HepG2 (cell line): ENCODE results near the gene CCNT2. TPM values are rescaled to one million over a fixed set of nuclear protein-coding genes. Genes with fewer than 3 reads are reported as not detected.
"Not testable (repeated sequence)": the region's sequence is repeated elsewhere in the genome, so short reads cannot be mapped to it uniquely, and the experiment has no call there.

Source experiments
- ATAC-seq: fragments of 200-7000 bp; cut with Tn5 transposase; 3 replicates; pipeline ENCODE4 v1.9.1; 2020; ENCODE audit warnings: mild to moderate bottlenecking, moderate library complexity
- BruUV-seq: library from RNA; stranded (reverse); fragments of 400-500 nt; replicated peaks from 2 replicates; lab custom pipeline; 2021; lab: Mats Ljungman, UMichigan
- CTCF ChIA-PET: fragments of 300-600 bp; formaldehyde crosslinking; extraction: SDS; loops from one replicate; lab custom pipeline; 2021; ENCODE audit warnings: low total read pairs, inconsistent platforms, low intra/inter-chr PET ratio; lab: Yijun Ruan, JAX
- POLR2A ChIA-PET: fragments of 350-600 bp; sonication (Branson Sonifier 250); formaldehyde crosslinking; loops from one replicate; lab custom pipeline; 2020; ENCODE audit warnings: antibody characterized with exemption, inconsistent platforms; lab: Yijun Ruan, JAX
- DNase-seq: peaks from one replicate; pipeline ENCODE4 v3.0.0-alpha.2; 2015; ENCODE audit warnings: low spot score
- FAIRE-seq: peaks from 3 replicates; lab custom pipeline; 2011; peaks lifted over from hg19 to GRCh38; lab: Jason Lieb, UNC
- H2AFZ ChIP-seq: one replicate; pipeline ENCODE4 v1.6.1; 2011; ENCODE audit warnings: low read length, inconsistent platforms
- H3K27ac ChIP-seq: fragments of 300-600 bp; 3 replicates; pipeline ENCODE4 v1.8.0; 2011; ENCODE audit warnings: mixed run types, mild to moderate bottlenecking, mixed read lengths, low read length, inconsistent platforms; ENCODE audit not compliant: insufficient read depth; ENCODE audit errors: extremely low read length
- H3K27me3 ChIP-seq, 2 experiments: fragments of 200-600 bp in 1 of 2; 2 replicates in 1 of 2; 3 replicates in 1 of 2; pipeline versions ENCODE4 v1.6.0 to v1.8.0; 2011; ENCODE audit warnings: low read length in 2 of 2, mild to moderate bottlenecking in 2 of 2, moderate library complexity in 2 of 2, inconsistent platforms in 1 of 2; ENCODE audit not compliant: insufficient read depth in 2 of 2, control insufficient read depth in 1 of 2
- H3K36me3 ChIP-seq, 2 experiments: fragments of 200-600 bp in 1 of 2; replicated peaks in 1 of 2; 2 replicates in 1 of 2; 3 replicates in 1 of 2; pipeline versions ENCODE4 v1.5.1 to v1.8.0; 2011; ENCODE audit warnings: low read length in 2 of 2, inconsistent platforms in 1 of 2; ENCODE audit not compliant: insufficient read depth in 2 of 2, control insufficient read depth in 1 of 2
- H3K4me1 ChIP-seq: 2 replicates; pipeline ENCODE4 v1.5.1; 2012; ENCODE audit warnings: low read length, inconsistent platforms; ENCODE audit not compliant: insufficient read depth
- H3K4me2 ChIP-seq: 2 replicates; pipeline ENCODE4 v1.6.0; 2011; ENCODE audit warnings: low read depth, low read length, inconsistent platforms
- H3K4me3 ChIP-seq, 3 experiments: fragments of 200-600 bp in 1 of 3; sonication (generic), shearing (Covaris generic) in 1 of 3; replicated peaks in 1 of 3; 2 replicates each; pipeline ENCODE4 v1.5.1; 2011 to 2016; ENCODE audit warnings: low read length in 3 of 3, inconsistent platforms in 2 of 3, low read depth in 2 of 3, mild to moderate bottlenecking in 2 of 3, control low read depth in 1 of 3, mixed read lengths in 1 of 3; ENCODE audit not compliant: insufficient read depth in 1 of 3
- H3K79me2 ChIP-seq: one replicate; pipeline ENCODE4 v1.6.1; 2011; ENCODE audit warnings: low read length, inconsistent platforms; ENCODE audit not compliant: insufficient read depth
- H3K9ac ChIP-seq: 2 replicates; pipeline ENCODE4 v1.6.0; 2011; ENCODE audit warnings: mild to moderate bottlenecking, low read depth, low read length, inconsistent platforms; ENCODE audit not compliant: insufficient read depth
- H3K9me3 ChIP-seq: 2 replicates; pipeline ENCODE4 v1.5.1; 2012; ENCODE audit warnings: mild to moderate bottlenecking, low read length
- H4K20me1 ChIP-seq: 2 replicates; pipeline ENCODE4 v1.6.0; 2011; ENCODE audit warnings: inconsistent platforms, mild to moderate bottlenecking, low read length, moderate library complexity; ENCODE audit not compliant: insufficient read depth
- CBX2 ChIP-seq, 2 experiments: fragments of 200-600 bp in 1 of 2; sonication (generic); formaldehyde crosslinking in 1 of 2; IDR thresholded peaks; 2 replicates each; pipeline versions ENCODE4 v1.7.0 to v1.8.1; 2018 to 2022; ENCODE audit warnings: low read depth in 2 of 2, low read length in 1 of 2, mild to moderate bottlenecking in 1 of 2, missing genetic modification reagents in 1 of 2
- CREM ChIP-seq, 2 experiments: sonication (generic) in 1 of 2; formaldehyde crosslinking in 1 of 2; IDR thresholded peaks; 2 replicates each; pipeline versions ENCODE4 v1.4.0 to v1.6.1; 2016 to 2020; ENCODE audit warnings: antibody characterized with exemption in 1 of 2, mild to moderate bottlenecking in 1 of 2, missing genetic modification reagents in 1 of 2
- HIC2 ChIP-seq: sonication (generic); formaldehyde crosslinking; IDR thresholded peaks from 2 replicates; pipeline ENCODE4 v1.9.0; 2022; ENCODE audit warnings: low read depth, missing genetic modification reagents
- PCBP2 ChIP-seq: fragments of 200-400 bp; formaldehyde crosslinking; optimal IDR thresholded peaks from 2 replicates; pipeline ENCODE3; 2018; ENCODE audit warnings: low read length, low read depth; ENCODE audit not compliant: poor library complexity, severe bottlenecking
- ZBTB33 ChIP-seq: sonication (generic); formaldehyde crosslinking; IDR thresholded peaks from 2 replicates; pipeline ENCODE4 v1.4.0; 2020; ENCODE audit warnings: missing genetic modification reagents
- ZNF121 ChIP-seq: sonication (generic); formaldehyde crosslinking; IDR thresholded peaks from 2 replicates; pipeline ENCODE4 v1.5.0; 2020; ENCODE audit warnings: mild to moderate bottlenecking, missing genetic modification reagents
- ZNF883 ChIP-seq: sonication (generic); formaldehyde crosslinking; IDR thresholded peaks from 2 replicates; pipeline ENCODE4 v1.5.1; 2020; ENCODE audit warnings: mild to moderate bottlenecking, missing genetic modification reagents; ENCODE audit errors: not compliant biosample characterization
- WGBS: methylation state at CpG from one replicate; pipeline ENCODE4 v1.1.6; 2017; ENCODE audit warnings: low lambda C conversion rate; 5-methylcytosine and 5-hydroxymethylcytosine counted together
- in situ Hi-C: cut with HindIII; loops from 2 replicates; pipeline ENCODE4 v1.10.0; 2017; ENCODE audit warnings: low pct_unique_long_range_greater_than_20kb; ENCODE audit not compliant: extremely low pct_ligation_motif_present
- intact Hi-C: fragments of 100-400 bp; cut with micrococcal nuclease; formaldehyde crosslinking; loops from one replicate; pipeline ENCODE4 v1.10.0; 2022; ENCODE audit not compliant: unreplicated experiment
- polyA plus RNA-seq, 8 experiments: library from polyadenylated mRNA; depleted of rRNA in 3 of 8; stranded (reverse) in 7 of 8; unstranded in 1 of 8; fragments of >200 nt; fragmentation: Illumina TruSeq in 4 of 8; extraction: Trizol in 4 of 8; gene quantifications; 2 replicates each; pipeline versions ENCODE4 v1.2.1 to v1.2.3, GENCODE V29; 2011 to 2016; ENCODE audit warnings: low read depth in 4 of 8, missing spikeins in 1 of 8, mixed read lengths in 1 of 8; ENCODE audit not compliant: insufficient read depth in 1 of 8
- total RNA-seq, 5 experiments: library from RNA; depleted of rRNA; stranded (reverse); fragments of >200 nt; fragmentation: Illumina TruSeq; extraction: Trizol; gene quantifications; 2 replicates each; pipeline ENCODE4 v1.2.3, GENCODE V29; 2016; ENCODE audit warnings: low read depth in 1 of 5

Gene CCNT2
- total and polyA plus RNA-seq, 2 of the 13 experiments (the other 11 are each of a cell fraction or from before 2014, with no cell fraction given): 22.1 to 34.4 TPM

DNA sequence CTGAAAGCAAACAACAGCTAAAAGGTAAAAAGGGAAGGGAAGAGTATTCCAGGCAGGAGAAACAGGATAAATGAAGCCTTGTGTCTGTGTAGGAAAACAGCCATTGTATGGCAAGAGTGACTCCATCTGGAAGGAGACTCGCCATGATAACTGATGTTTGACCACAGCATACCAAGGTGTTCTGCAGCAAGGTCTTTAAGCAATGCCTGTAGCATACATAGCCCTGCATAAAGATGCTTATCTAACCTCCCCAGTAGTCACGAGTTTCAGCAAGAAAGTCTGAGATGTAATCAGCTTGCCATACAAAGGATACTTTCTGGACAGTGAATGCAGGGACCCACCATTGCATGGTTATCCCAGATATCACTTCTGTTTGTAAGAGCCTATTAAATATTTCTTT lies 11.9 kb upstream of the CCNT2 start:
- no peak overlapping the region for H3K4me2 ChIP-seq
- H3K27me3 ChIP-seq: no peaks in the 10 kb centered on the region
- no peaks in the 10 kb centered on the region for H3K36me3 ChIP-seq
- intact Hi-C loops: no loop called here
- in situ Hi-C loops: no loop called here
- H3K4me3 ChIP-seq: no peak overlapping the region
- ATAC-seq (no peak), DNase-seq (no peak), FAIRE-seq (no peak)
- no peak for TF ChIP-seq HIC2 (CRISPR knock-in tag)
- TF ChIP-seq PCBP2: no peak
- TF ChIP-seq ZNF883 (CRISPR knock-in tag): no peak
- no peak for TF ChIP-seq ZNF121 (CRISPR knock-in tag)
- TF ChIP-seq ZBTB33 (CRISPR knock-in tag): no peak
- TF ChIP-seq CBX2 (IDR thresholded peaks at IDR 0.05; ENCODE audit: low read depth, low read length): no peak
- no peak for TF ChIP-seq CBX2 (CRISPR knock-in tag; IDR thresholded peaks at IDR 0.05; ENCODE audit: low read depth)
- TF ChIP-seq CREM (IDR thresholded peaks at IDR 0.05): no peak
- TF ChIP-seq CREM (CRISPR knock-in tag; IDR thresholded peaks at IDR 0.05): no peak
- H2AFZ ChIP-seq: no peak overlapping the region
- 17% methylated on average over 2 of the region's 2 CpGs for WGBS
- CTCF ChIA-PET: no interaction called here
- H3K79me2 ChIP-seq: no peaks in the 10 kb centered on the region
- H3K9ac ChIP-seq: no peak overlapping the region
- no peaks in the 10 kb centered on the region for H3K9me3 ChIP-seq
- no peaks in the 10 kb centered on the region for H3K4me1 ChIP-seq
- POLR2A ChIA-PET: no interaction called here
- no peak overlapping the region for H3K27ac ChIP-seq
- BruUV-seq: no TSS peak
- H4K20me1 ChIP-seq: no peaks in the 10 kb centered on the region

- DNase-seq, ATAC-seq, H3K27ac ChIP-seq, in situ Hi-C loops, H3K36me3 ChIP-seq, H3K4me3 ChIP-seq, H3K27me3 ChIP-seq, H3K9me3 ChIP-seq, H3K4me1 ChIP-seq, H3K79me2 ChIP-seq, CTCF ChIA-PET, intact Hi-C loops, H3K9ac ChIP-seq, H4K20me1 ChIP-seq, BruUV-seq, H2AFZ ChIP-seq, POLR2A ChIA-PET, H3K4me2 ChIP-seq: not testable (repeated sequence)
- whole genome bisulfite sequencing: 6% methylated on average over 1 of the region's 1 CpG
- peak; percentile 37 for FAIRE-seq
Measured at GRCh38 chr2:134907441-134908116, 11.0 kb upstream of the CCNT2 start.
